GM18520 (cell line): ENCODE results near the gene NSG2.

Experiments used
- ATAC-seq: cut with Tn5 transposase; IDR thresholded peaks from one replicate; pipeline ENCODE4 v1.9.1; 2021; ENCODE audit not compliant: unreplicated experiment

NSG2 gene

DNA sequence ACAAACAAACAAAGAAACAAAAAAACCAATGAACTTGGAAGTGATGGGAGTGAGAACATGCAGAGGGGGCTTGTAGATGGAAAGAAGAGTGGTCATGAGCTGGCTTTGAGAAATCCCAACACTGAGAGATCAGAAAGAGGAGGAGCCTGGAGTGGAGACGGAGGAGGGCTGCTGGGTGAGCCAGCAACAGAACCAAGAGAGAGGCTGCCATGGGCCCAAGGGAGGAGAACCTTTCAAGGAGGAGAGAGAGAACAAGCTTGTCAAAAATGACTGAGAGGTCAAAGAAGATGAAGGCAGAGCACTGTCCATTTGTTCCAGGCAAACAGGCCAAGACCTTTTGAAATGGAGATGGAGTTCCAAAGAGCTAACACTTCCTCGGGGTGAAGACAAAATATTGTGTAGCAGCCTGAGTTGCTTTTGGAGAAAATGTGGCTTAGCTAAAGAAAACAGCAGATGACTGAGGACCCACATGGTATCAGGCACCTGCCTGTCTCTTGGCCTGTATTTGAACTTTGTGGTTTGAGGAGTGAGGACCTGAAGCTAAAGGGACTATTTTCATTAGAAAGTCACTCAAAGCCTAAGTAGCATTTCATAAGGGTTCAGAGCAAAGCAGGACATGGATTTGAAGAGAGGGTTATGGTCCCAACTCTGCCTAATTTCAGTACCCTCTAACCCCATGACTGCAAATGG lies 13.1 kb downstream of the NSG2 start:
- no peak for ATAC-seq

DNA sequence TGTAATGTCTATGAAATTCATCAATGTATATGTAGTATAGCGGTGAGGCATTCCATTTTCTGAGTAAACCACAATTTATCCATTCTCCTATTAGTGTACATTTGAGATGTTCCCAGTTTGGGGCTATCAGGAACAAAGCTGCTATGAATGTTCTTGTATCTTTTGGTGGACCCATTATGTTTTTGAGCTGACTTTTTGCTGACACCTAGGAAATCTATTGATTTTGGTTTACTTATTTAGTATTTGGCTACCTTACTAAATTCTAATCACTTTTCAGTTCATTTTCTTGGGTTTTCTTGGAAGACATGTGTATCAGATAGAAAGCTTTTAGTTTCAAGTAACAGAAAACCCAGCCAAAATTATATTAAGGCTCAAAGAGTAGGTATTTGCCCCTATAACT lies 13.7 kb downstream of the NSG2 start:
- ATAC-seq: no peak

DNA sequence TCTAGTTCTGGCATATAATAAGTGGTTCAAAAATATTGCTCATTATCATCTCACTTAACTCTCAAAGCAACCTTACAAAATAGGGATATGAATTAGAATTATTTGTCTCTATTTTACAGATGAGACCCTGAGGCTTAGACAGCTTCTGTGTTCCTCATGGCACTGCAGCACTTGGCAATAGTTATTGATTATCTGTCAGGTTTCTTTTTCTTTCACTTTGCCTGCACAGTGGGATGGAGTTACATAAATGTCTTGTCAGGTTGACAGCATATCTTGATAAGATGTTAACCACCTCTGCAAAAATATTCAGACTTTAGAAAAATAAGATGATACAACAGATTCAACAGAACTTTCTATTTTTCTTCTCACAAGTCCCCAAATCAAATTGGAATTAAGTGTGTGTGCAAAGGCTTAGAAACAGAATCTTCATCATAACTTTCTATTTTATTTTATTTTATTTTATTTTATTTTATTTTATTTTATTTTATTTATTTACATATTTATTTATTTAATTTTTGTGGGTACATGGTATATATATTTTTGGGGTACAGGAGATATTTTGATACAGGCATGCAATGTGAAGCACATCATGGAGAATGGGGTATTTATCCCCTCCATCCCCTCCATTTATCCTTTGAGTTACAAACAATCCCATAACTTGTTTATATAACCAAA lies 17.7 kb downstream of the NSG2 start:
- ATAC-seq: no peak

DNA sequence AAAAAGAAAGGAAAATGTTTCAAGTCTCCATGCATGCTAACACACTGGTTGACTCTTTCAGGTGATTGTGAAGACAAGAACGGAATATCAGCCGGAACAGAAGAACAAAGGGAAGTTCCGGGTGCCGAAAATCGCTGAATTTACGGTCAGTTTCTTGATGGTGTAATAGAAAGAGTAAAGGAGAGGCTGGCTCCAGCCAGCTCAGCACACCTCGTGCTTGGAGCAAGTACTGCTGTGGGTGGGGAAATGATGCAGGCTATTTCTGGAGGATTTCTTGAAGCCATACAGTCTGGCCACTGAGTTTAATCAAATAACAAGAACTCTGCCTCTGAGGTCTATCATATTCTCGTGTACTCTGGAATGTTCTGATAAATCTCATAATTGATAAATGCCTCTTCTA lies 18.7 kb downstream of the NSG2 start:
- ATAC-seq: no peak

DNA sequence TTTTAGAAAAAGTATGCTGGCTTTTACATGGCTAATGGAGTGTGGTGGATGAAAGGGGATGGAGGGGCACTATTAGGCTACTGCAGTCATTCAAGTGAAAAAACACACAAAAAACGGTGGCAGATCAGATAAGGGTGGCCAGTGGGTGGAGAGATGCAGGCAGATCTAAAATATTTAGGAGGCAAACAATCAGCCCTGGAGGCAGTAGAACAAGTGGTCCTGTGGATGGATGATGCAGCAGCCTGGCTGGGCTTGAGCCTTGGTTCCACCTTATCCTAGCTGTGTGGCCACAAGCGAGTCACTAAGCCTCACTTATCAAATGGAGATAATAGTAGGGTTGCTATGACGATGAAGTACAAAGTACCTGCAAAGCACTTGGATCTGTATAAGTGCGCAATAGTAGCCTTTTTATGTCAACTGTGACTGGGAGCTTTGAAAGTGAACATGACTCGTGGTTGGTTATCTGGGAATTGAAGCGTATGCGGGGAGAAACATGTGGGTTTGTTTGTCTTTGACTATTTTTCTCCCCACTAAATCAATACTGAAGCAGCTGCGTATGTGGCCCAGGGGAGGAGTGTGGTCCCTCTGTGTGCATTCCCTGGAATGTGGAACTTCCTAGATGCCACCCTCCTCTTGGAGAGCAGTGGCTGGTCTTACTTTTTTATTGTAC lies 20.2 kb downstream of the NSG2 start:
- ATAC-seq: no peak

DNA sequence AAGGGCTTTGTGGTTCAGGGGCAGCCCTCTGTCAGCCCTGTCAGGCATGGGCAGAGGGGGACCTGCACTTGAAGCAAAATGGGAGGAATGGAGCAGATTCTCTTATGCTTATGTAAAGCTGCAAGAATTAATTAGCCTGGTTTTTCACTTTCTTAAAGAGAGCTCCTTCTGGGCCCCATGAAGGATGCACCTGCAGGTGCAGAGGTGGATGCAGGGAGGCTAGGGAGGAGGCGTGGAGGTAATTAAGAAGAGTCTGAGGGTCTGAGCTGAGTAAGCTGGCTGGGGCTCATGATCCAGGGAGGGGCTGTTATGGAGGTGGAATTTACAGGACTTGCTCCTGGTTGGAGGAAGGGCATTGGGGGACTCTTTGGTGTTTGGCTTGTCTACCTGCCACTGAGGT lies 22.0 kb downstream of the NSG2 start:
- no peak for ATAC-seq

DNA sequence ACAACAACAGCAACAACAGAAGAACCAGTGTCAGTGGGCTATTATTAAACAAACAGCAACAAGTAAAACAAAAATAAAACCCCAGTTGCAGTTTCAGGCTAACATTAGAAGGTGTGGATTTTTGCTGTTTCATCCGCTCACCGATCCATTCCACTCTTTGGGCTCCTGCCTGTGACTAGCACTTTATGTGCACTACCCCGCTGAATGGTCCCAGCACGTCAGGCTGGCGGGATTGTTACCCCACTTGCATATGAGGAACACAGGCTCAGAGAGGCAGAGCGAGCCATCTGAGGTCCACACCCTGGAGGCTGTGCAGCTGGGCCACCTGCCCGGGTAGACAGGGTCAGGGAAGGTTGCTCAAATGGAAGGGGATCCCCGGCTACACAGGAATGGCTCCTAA lies 26.0 kb downstream of the NSG2 start:
- ATAC-seq: no peak

DNA sequence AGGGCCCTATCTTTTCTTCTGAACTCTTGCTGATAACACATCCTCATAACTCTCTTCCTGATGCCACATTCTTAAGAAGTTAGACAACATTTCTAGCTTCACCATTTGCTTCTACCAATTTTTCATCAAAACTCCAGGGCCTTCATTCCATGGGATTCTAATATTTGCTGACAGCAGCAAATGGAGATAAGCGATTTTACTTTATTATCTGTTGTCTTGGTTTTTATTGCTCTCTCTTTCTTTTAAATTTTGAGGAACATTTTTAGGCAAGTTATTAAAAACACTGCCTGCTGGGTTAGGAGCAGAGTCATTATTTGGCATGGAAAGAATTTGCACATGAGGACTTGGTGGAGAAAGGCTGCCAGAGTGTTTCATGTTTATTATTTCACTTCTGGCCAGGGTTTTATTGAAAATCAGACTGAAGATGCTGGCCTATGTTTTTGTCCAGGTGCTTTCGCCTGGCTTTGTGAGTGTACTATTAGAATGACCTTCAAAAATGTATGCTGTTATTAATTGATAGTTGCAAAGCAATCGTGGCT lies 27.7 kb downstream of the NSG2 start:
- no peak for ATAC-seq

DNA sequence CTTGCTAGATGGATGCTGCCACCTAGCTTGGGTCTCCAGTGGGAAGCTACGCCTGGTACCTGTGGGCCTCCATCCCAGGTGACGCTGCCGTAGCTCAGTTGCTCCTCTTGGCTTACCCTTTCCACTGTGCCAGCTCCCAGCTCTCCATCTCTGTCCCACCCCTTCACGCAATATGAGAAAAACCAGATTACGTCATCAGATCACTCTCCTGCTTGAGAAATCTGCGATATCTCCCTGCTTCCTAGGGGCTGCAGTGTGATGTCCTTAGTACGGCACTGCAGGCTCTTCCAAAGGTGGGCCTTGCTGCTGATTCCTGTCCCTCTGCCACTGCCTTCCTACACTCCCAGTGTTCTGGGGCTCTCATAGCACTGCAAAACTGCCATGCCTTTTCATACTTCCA lies 28.9 kb downstream of the NSG2 start:
- ATAC-seq: no peak

DNA sequence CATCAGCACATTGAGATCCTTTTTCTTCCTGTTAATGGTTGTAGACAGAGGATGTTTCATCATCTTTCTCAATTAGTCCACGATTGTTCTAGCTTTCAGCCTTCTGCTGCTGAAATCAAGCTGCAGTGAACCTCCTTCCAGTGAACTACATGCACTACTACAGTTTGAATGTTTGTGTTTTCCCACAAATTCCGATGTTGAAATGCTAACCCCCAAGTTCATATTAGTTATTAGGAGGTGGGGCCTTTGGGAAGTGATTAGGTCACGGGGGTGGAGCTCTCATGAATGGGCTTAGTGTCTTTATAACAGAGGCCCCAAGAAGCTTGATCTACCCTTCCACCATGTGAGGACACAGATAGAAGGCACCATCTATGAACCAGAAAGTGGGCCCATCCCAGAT lies 32.9 kb downstream of the NSG2 start:
- ATAC-seq: no peak

DNA sequence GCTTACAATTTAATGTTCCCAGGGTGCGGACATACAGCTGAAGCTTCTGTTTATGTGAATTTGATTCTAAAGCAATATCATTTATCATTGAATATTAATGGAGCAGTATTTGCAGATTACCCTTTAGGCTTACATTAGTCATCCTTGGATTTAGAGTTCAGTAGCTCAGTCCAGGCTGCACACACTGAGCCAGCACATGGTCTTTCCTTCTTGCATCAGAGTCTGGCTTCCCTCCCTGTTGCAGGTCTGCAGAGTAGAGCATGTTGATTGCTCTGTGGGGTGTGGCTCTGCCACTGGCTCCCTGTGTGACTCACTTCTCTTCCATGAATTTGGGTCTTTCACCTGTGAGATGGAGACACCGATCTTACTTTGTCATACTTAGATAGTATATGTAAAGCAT lies 36.8 kb downstream of the NSG2 start:
- ATAC-seq: no peak

DNA sequence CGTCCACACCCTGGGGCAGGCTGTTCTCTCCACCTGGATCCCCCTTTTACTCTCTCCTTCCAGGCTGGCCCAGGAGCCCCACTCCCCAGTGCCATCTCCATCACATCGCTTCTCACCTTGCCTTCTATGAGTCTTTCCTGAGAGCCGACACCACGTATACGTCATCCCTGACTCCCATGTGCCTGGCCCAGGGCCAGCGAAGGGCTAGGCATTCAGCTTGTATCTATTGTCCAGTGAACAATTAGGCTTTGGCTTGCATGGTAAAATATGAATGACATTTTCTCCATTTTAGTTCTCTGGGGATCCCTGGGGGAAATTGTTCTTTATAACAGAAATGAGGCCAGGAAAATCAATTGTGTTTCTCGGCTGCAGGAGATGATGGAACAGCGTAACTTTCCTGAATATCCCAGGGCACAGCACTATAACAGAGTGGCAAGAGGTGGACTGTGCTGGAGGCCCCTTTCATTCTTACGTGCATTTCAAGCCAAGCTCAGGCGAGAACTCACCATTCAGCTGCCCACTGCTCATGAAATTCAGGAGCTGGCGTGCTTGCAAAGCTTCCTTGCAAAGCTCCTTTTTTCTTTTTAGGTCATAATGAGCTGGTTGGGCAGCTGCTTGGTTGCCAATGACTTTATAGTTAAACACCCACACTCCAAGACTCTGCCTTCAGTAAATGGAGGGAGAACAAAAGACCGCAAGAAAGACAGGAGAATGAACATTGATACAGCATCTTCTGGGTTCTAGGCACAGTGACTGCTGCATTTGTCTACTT lies 37.7 kb downstream of the NSG2 start:
- no peak for ATAC-seq

DNA sequence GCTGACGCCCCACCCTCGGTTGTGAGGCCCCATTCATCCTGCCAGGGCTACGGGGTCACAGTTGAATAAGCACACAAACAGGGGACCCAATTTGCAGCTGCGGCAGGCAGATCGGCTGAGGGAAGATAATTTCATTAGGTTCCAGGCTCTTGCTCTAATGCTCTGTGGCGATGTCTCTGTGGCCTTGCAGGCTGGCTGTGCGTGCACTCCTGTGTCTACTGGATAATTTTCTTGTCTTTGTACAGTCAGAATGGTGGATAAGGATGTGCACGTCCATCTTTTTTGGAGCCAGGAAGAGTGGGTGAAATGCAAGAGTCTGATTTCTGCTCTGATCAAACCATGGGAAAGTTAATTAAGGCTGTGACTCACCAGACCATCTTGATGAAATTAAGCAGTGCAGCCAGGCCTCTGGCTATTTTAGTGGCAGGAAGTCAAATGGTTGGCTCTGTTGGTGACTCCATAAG lies 39.2 kb downstream of the NSG2 start:
- no peak for ATAC-seq

DNA sequence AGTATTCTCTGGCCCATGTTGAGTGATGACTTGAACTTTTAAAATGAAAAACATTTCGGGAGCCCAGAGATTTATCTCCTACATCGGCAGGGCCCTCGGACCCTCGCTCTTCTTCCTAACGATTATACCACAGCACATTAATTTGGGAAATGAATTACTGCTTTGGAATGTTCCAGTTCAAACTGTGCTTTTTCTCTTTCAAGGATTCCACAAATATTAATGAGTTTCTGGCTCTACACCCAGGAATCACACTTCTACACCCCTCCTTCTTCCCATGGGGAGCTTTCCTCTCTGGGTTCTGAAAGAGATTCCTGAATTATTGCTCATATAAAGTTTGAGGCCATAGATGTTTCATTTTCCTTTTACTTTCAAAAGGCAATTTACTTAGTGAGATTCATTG lies 41.2 kb downstream of the NSG2 start:
- ATAC-seq: no peak

DNA sequence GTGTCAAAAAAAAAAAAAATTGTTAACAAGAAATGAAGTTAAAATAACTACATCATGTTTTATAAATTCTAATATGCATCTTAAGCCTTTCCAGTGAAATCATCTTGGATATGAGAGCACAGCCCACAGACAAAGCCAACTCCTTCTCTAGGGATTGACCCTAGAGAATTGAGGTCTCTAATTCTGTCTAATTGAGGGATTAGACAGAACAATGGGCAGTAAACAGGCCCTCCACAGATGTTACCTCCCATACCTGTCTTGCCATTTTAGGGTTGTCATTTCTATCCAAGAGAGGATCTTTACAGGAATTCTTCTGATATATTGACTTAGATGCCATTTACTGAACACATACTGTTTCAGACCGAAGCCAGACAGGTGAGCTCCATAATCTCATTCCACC lies 42.3 kb downstream of the NSG2 start:
- ATAC-seq: no peak

DNA sequence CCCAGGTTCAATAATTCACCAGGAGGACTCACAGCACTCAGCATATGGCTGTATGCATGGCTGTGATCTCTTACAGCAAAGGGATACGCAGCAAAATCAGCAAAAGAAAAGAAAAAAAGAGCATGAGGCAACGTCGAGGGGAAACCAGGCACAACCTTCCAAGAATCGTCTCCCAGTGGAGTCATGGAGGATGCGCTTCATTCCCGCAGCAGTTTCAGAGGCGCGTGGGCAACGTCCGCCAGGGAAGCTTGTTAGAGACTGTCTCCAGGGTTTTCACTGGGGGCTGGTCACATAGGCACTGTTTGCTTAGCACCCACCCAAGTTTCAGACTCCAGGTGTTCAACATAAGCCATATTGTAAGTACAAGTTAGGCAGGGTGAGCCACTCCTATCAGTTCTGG lies 44.6 kb downstream of the NSG2 start:
- ATAC-seq: no peak

DNA sequence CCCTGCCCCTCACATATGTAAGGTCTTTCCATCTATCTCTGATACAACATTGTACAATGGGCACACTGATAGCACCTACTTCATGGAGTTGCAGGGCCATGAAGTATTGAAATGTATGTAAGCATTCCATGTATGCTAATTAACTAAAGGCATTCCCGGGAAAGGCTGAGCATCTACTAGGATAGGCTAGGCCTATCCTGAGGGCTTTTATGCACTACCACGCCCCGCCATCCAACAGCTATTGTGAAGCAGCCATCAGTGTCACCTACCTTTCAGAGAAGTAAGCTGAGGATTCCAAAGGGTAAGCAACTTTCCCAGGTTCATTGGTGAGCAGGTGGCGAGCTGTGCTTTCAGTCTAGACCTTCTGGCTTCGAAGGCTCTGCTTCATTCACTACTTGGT lies 47.6 kb downstream of the NSG2 start:
- ATAC-seq: no peak

DNA sequence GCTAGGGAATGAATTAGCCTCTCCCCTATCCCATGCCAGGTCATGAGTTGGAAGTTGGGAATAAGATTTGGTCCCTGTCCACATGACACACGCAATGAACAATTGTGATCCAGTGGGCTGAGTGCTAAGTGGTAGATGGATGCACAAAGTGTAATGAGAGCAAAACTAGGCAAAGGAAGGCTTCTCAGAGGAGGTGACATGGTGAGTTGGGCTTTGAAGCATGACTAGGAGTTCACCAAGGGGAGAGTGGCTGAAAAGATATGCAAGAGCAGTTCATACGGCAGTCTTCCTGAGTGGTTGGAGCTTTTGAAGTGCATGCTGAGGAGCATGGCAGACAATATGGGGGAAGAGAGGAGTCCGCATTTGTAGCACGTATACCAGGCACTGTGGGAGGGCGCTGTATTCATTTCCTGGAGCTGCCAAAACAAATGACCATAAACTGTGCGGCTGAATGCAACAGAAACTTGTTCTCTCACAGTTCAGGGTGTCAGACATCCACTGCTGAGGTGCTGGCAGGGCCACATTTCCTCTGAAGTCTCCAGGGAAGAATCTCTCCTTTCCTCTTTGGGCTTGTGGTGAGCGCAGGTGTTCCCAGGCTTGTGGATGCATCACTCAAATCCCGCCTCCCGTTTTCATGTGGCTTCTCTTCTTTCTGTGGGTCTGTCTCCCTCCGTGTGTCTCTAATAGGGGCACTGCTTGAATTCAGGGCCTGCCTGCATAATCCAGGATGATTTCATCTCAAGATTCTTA lies 49.5 kb downstream of the NSG2 start:
- ATAC-seq: no peak

DNA sequence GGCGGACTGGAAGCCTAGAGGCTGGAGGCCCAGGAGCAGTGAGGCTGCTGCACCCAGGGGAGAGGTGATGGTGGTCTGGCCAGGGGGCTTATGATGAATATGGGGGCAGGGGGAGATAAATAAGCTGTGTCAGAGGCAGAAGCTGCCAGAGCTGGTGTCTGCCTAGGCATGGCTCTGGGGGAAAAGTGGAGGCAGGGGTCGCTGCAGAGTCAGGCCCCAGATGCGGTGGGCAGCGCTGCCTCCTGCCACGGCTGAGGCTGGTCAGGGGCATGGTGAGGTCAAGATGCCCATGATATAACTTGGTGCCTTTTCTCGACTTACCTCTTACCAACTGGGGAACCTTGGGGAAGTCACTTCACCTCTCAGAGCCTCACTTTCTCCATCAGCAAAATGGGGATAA lies 51.1 kb downstream of the NSG2 start:
- no peak for ATAC-seq

DNA sequence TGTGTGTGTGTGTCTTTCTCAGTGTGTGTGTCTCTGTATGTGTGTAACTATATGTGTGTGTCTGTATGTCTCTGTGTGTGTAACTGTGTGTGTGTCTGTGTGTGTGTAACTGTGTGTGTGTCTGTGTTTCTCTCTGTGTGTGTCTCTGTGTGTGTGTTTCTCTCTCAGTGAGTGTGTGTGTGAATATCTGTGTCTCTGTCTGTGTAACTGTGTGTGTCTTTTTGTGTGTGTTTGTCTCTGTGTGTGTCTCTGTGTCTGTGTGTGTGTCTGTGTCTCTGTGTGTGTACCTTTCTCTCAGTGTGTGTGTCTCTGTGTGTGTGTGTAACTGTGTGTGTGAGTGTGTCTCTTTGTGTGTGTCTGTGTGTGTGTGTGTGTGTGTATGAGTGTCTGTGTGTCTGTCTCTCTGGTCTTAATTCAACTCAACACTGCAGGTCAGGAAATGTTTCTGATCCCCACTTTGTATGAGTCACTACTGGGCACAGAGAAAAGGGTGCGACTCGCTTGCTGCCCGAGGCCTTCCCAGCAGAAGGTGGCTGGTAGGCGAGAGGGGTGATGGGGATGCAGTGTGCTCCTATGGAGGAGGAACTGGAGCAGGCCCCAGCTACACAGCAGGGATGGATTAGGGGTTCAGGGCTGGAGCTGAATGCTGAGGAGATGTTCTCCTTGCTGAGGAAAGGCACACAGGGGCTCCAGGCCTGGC lies 52.1 kb downstream of the NSG2 start:
- no peak for ATAC-seq
